ENCODE data around the gene CALHM4. TPM values are rescaled to one million over a fixed set of nuclear protein-coding genes. Genes with fewer than 3 reads are reported as not detected.
"Not testable (repeated sequence)": the region's sequence is repeated elsewhere in the genome, so short reads cannot be mapped to it uniquely, and the experiment has no call there.

CALHM4 gene
- total RNA-seq, 1 donor from 2014 or later: not detected

GRCh38 chr6:116586276-116586675 is 32.7 kb downstream of the CALHM4 start:
- no peak for TF ChIP-seq CTCF (IDR thresholded peaks at IDR 0.05)
- DNase-seq (ENCODE audit: low spot score): no peak
- H3K9me3 Mint-ChIP-seq (ENCODE audit: low read depth): no peaks in the 10 kb centered on the region

GRCh38 chr6:116586738-116587137 is 33.2 kb downstream of the CALHM4 start:
- DNase-seq (ENCODE audit: low spot score): no peak
- no peak for TF ChIP-seq CTCF (IDR thresholded peaks at IDR 0.05)
- Mint-ChIP-seq H3K27me3 (ENCODE audit: low read depth) (no peaks in the 10 kb centered on the region), H3K27ac (ENCODE audit: unreplicated experiment) (no peak overlapping the region), H3K36me3 (ENCODE audit: low read depth) (peaks cover 23% of the 10 kb centered on the region), H3K4me1 (ENCODE audit: low read depth) (no peaks in the 10 kb centered on the region), H3K4me3 (ENCODE audit: unreplicated experiment) (no peak overlapping the region), H3K9me3 (ENCODE audit: low read depth) (no peaks in the 10 kb centered on the region)

More at GRCh38 chr6:116586276-116586675, 32.7 kb downstream of the CALHM4 start:
- Mint-ChIP-seq H3K4me1 (ENCODE audit: low read depth) (no peaks in the 10 kb centered on the region), H3K36me3 (ENCODE audit: low read depth) (peaks cover 20% of the 10 kb centered on the region), H3K4me3 (ENCODE audit: unreplicated experiment) (no peak overlapping the region), H3K27me3 (ENCODE audit: low read depth) (no peaks in the 10 kb centered on the region), H3K27ac (ENCODE audit: unreplicated experiment) (no peak overlapping the region)

GRCh38 chr6:116595247-116595646 is 41.7 kb downstream of the CALHM4 start:
- Mint-ChIP-seq H3K4me1 (ENCODE audit: low read depth) (no peaks in the 10 kb centered on the region), H3K4me3 (ENCODE audit: unreplicated experiment) (no peak overlapping the region), H3K27ac (ENCODE audit: unreplicated experiment) (no peak overlapping the region), H3K9me3 (ENCODE audit: low read depth) (peaks cover 2% of the 10 kb centered on the region), H3K27me3 (ENCODE audit: low read depth) (no peaks in the 10 kb centered on the region), H3K36me3 (ENCODE audit: low read depth) (peaks cover 35% of the 10 kb centered on the region)
- DNase-seq (ENCODE audit: low spot score): no peak
- no peak for TF ChIP-seq CTCF (IDR thresholded peaks at IDR 0.05)

- DNase-seq (ENCODE audit: low spot score): no peak
Observed at GRCh38 chr6:116596815-116597214, 43.3 kb downstream of the CALHM4 start.

GRCh38 chr6:116603916-116604315 is 50.4 kb downstream of the CALHM4 start:
- not testable (repeated sequence) for DNase-seq (ENCODE audit: low spot score); H3K4me3 Mint-ChIP-seq (ENCODE audit: unreplicated experiment); H3K27ac Mint-ChIP-seq (ENCODE audit: unreplicated experiment); H3K27me3 Mint-ChIP-seq (ENCODE audit: low read depth); H3K4me1 Mint-ChIP-seq (ENCODE audit: low read depth); H3K36me3 Mint-ChIP-seq (ENCODE audit: low read depth)
- H3K9me3 Mint-ChIP-seq (ENCODE audit: low read depth): peaks cover 14% of the 10 kb centered on the region

More at GRCh38 chr6:116596815-116597214, 43.3 kb downstream of the CALHM4 start:
- H3K27ac Mint-ChIP-seq (ENCODE audit: unreplicated experiment): no peak overlapping the region
- no peak for TF ChIP-seq CTCF (IDR thresholded peaks at IDR 0.05)
- no peaks in the 10 kb centered on the region for H3K4me1 Mint-ChIP-seq (ENCODE audit: low read depth)
- peaks cover 31% of the 10 kb centered on the region for H3K36me3 Mint-ChIP-seq (ENCODE audit: low read depth)
- no peaks in the 10 kb centered on the region for H3K27me3 Mint-ChIP-seq (ENCODE audit: low read depth)
- peaks cover 2% of the 10 kb centered on the region for H3K9me3 Mint-ChIP-seq (ENCODE audit: low read depth)
- H3K4me3 Mint-ChIP-seq (ENCODE audit: unreplicated experiment): no peak overlapping the region

- not testable (repeated sequence) for H3K27ac Mint-ChIP-seq (ENCODE audit: unreplicated experiment); DNase-seq (ENCODE audit: low spot score); H3K4me3 Mint-ChIP-seq (ENCODE audit: unreplicated experiment); H3K4me1 Mint-ChIP-seq (ENCODE audit: low read depth); H3K36me3 Mint-ChIP-seq (ENCODE audit: low read depth); H3K27me3 Mint-ChIP-seq (ENCODE audit: low read depth)
- H3K9me3 Mint-ChIP-seq (ENCODE audit: low read depth): peaks cover 16% of the 10 kb centered on the region
Observed at GRCh38 chr6:116604868-116605267, 51.3 kb downstream of the CALHM4 start.
